Peyer's patch (tissue), 4 donors: Measurements from ENCODE around the gene UBE2J2.

Source experiments
- CTCF ChIP-seq, 6 experiments: fragments of 450-650 bp in 4 of 6; fragments of 200-600 bp in 2 of 6; sonication (generic) in 1 of 6; IDR thresholded peaks; one replicate each; pipeline ENCODE4 v1.5.1; 2017 to 2019; ENCODE audit warnings: antibody characterized with exemption in 6 of 6, mild to moderate bottlenecking in 3 of 6, moderate library complexity in 1 of 6
- POLR2A ChIP-seq, 2 donors: fragments of 450-650 bp; IDR thresholded peaks; one replicate each; pipeline ENCODE4 v1.5.1; 2017; ENCODE audit warnings: antibody characterized with exemption in 2 of 2, mild to moderate bottlenecking in 2 of 2, moderate library complexity in 2 of 2

- TF ChIP-seq CTCF (IDR thresholded peaks at IDR 0.05) (no peak), POLR2A (IDR thresholded peaks at IDR 0.05) (no peak)
Measured at GRCh38 chr1:1308756-1309250, 35.1 kb upstream of the UBE2J2 start.
